OCI-LY3 (cell line): ENCODE results near the gene EYS.

Source experiments
- CTCF ChIP-seq: fragments of 200-600, 300-600 bp; sonication (generic); IDR thresholded peaks from 2 replicates; pipeline ENCODE4 v1.5.1; 2014; ENCODE audit warnings: antibody characterized with exemption, low read length, low read depth
- EZH2phosphoT487 ChIP-seq: fragments of 200-600 bp; shearing (Covaris generic); IDR thresholded peaks from 2 replicates; pipeline ENCODE4 v1.6.1; 2018; ENCODE audit warnings: antibody characterized with exemption, mixed run types, low read depth

GRCh38 chr6:63672582-63673129, 2034.4 kb downstream of the EYS start:
- TF ChIP-seq CTCF (no peak), EZH2phosphoT487 (no peak)
